CD4-positive, alpha-beta T cell treated with Interleukin-21 for 1 hour (primary cell): ENCODE measurements around the gene SKI.

Experiments used
- DNase-seq: peaks from one replicate; pipeline ENCODE4 v3.0.0-alpha.2; 2020

The SKI gene

GRCh38 chr1:2344744-2345296, 116.7 kb downstream of the SKI start:
- DNase-seq, result no peak

GRCh38 chr1:2345297-2346075, 117.4 kb downstream of the SKI start:
- no peak for DNase-seq

- no peak for DNase-seq
Measured at GRCh38 chr1:2346691-2347408, 118.7 kb downstream of the SKI start.

- DNase-seq, result no peak
Measured at GRCh38 chr1:2347409-2347785, 119.3 kb downstream of the SKI start.

GRCh38 chr1:2347896-2348295, 119.8 kb downstream of the SKI start:
- DNase-seq, result no peak

- no peak for DNase-seq
Measured at GRCh38 chr1:2348346-2349325, 120.5 kb downstream of the SKI start.

- no peak for DNase-seq
Measured at GRCh38 chr1:2349806-2350205, 121.7 kb downstream of the SKI start.

GRCh38 chr1:2350501-2350900, 122.4 kb downstream of the SKI start:
- DNase-seq, result no peak

GRCh38 chr1:2350911-2351655, 123.0 kb downstream of the SKI start:
- no peak for DNase-seq

GRCh38 chr1:2351723-2352122, 123.6 kb downstream of the SKI start:
- no peak for DNase-seq

GRCh38 chr1:2352341-2352896, 124.3 kb downstream of the SKI start:
- DNase-seq, result no peak

GRCh38 chr1:2352897-2353550, 124.9 kb downstream of the SKI start:
- no peak for DNase-seq

GRCh38 chr1:2353551-2354438, 125.7 kb downstream of the SKI start:
- no peak for DNase-seq

GRCh38 chr1:2354511-2355372, 126.6 kb downstream of the SKI start:
- DNase-seq, result no peak

- DNase-seq, result no peak
Measured at GRCh38 chr1:2355373-2356261, 127.5 kb downstream of the SKI start.

GRCh38 chr1:2356401-2356800, 128.3 kb downstream of the SKI start:
- no peak for DNase-seq

- no peak for DNase-seq
Measured at GRCh38 chr1:2356911-2357845, 129.1 kb downstream of the SKI start.
